Panc1 (cell line): ENCODE results near the gene PBX1. TPM values are rescaled to one million over a fixed set of nuclear protein-coding genes. Genes with fewer than 3 reads are reported as not detected.

Experiments
- ATAC-seq: fragments of 200-7000 bp; cut with Tn5 transposase; 2 replicates; pipeline ENCODE4 v1.9.1; 2020; ENCODE audit warnings: mild to moderate bottlenecking, moderate library complexity
- BruUV-seq: library from RNA; stranded (reverse); fragments of 400-500 nt; replicated peaks from 2 replicates; lab custom pipeline; 2021; lab: Mats Ljungman, UMichigan
- CTCF ChIA-PET: fragments of 300-600 bp; sonication (Branson Sonifier 250); formaldehyde crosslinking; loops from one replicate; lab custom pipeline; 2022; ENCODE audit warnings: antibody characterized with exemption; lab: Charles Lee
- POLR2A ChIA-PET: fragments of 300-600 bp; sonication (Branson Sonifier 250); formaldehyde crosslinking; loops from one replicate; lab custom pipeline; 2022; ENCODE audit warnings: antibody characterized with exemption; lab: Charles Lee
- DNase-seq: peaks from one replicate; pipeline ENCODE4 v3.0.0-alpha.2; 2010; ENCODE audit warnings: low read depth, low spot score
- H3K27ac ChIP-seq: 2 replicates; pipeline ENCODE4 v1.5.1; 2011; ENCODE audit warnings: mild to moderate bottlenecking, low read length, inconsistent platforms
- H3K27me3 ChIP-seq: fragments of 200-500 bp; sonication (Bioruptor generic); 2 replicates; pipeline ENCODE4 v1.6.0; 2014; ENCODE audit warnings: low read length, inconsistent platforms; ENCODE audit not compliant: control insufficient read depth, insufficient read depth
- H3K36me3 ChIP-seq: fragments of 200-500 bp; sonication (Bioruptor generic); 2 replicates; pipeline ENCODE4 v1.5.1; 2014; ENCODE audit warnings: inconsistent platforms, mild to moderate bottlenecking, low read length, moderate library complexity; ENCODE audit not compliant: control insufficient read depth, insufficient read depth
- H3K4me1 ChIP-seq: 2 replicates; pipeline ENCODE4 v1.5.1; 2011; ENCODE audit warnings: inconsistent platforms, mild to moderate bottlenecking, low read length, moderate library complexity; ENCODE audit not compliant: control insufficient read depth, insufficient read depth
- H3K4me3 ChIP-seq, 2 experiments: 2 replicates each; pipeline ENCODE4 v1.5.1; 2011 to 2012; ENCODE audit warnings: low read depth in 2 of 2, low read length in 2 of 2, mild to moderate bottlenecking in 2 of 2, inconsistent platforms in 1 of 2, moderate library complexity in 1 of 2
- H3K9me3 ChIP-seq: fragments of 200-500 bp; sonication (Bioruptor generic); 2 replicates; pipeline ENCODE4 v1.5.1; 2014; ENCODE audit warnings: low read depth, mild to moderate bottlenecking, inconsistent platforms, low read length, moderate library complexity; ENCODE audit not compliant: control insufficient read depth, insufficient read depth
- POLR2AphosphoS5 ChIP-seq: IDR thresholded peaks from 2 replicates; pipeline ENCODE4 v1.6.1; 2012; ENCODE audit warnings: mild to moderate bottlenecking, low read depth, low read length, moderate library complexity
- SIN3A ChIP-seq: IDR thresholded peaks from 2 replicates; pipeline ENCODE4 v1.6.1; 2012; ENCODE audit warnings: low read depth, mild to moderate bottlenecking, low read length, moderate library complexity, borderline replicate concordance; ENCODE audit not compliant: insufficient read depth
- TCF7L2 ChIP-seq: IDR thresholded peaks from 2 replicates; pipeline ENCODE4 v1.6.1; 2011; ENCODE audit warnings: mild to moderate bottlenecking, low read depth, low read length, inconsistent platforms
- in situ Hi-C: cut with HindIII; loops from 2 replicates; pipeline ENCODE4 v1.10.0; 2016; ENCODE audit warnings: low sequenced_read_pairs, low pct_unique_long_range_greater_than_20kb
- intact Hi-C: fragments of 100-400 bp; cut with micrococcal nuclease; formaldehyde crosslinking; loops from one replicate; pipeline ENCODE4 v1.10.0; 2022; ENCODE audit not compliant: unreplicated experiment
- total RNA-seq: library from RNA; stranded (reverse); gene quantifications from one replicate; pipeline ENCODE4 v1.2.1, GENCODE V29; 2021; ENCODE audit not compliant: unreplicated experiment
- TF ChIP-seq, protein P1 (sequence below): fragments of 450-650 bp; IDR thresholded peaks from 2 replicates; pipeline ENCODE4 v1.5.1; 2017; ENCODE audit warnings: mild to moderate bottlenecking
- TF ChIP-seq, protein P2 (sequence below), 2 experiments: IDR thresholded peaks; 2 replicates each; pipeline ENCODE4 v1.6.1; 2011 to 2012; ENCODE audit warnings: low read depth in 2 of 2, control low read depth in 1 of 2, low read length in 1 of 2, mild to moderate bottlenecking in 1 of 2, moderate library complexity in 1 of 2; ENCODE audit not compliant: insufficient read depth in 1 of 2

PBX1 gene
- total RNA-seq, 1 experiment from 2014 or later, result 2.0 TPM

- Histone ChIP-seq H3K4me3 (no peak overlapping the region), H3K4me1 (no peaks in the 10 kb centered on the region), H3K27me3 (no peaks in the 10 kb centered on the region), H3K9me3 (no peaks in the 10 kb centered on the region), H3K36me3 (no peaks in the 10 kb centered on the region), H3K27ac (no peak overlapping the region)
- DNase-seq (no peak), ATAC-seq (no peak)
- intact Hi-C loops, result no loop called here
- BruUV-seq, result no TSS peak
- in situ Hi-C loops, result no loop called here
- CTCF ChIA-PET, result no interaction called here
- TF ChIP-seq TCF7L2 (no peak), POLR2AphosphoS5 (no peak), SIN3A (no peak)
- TF ChIP-seq, protein P1, sequence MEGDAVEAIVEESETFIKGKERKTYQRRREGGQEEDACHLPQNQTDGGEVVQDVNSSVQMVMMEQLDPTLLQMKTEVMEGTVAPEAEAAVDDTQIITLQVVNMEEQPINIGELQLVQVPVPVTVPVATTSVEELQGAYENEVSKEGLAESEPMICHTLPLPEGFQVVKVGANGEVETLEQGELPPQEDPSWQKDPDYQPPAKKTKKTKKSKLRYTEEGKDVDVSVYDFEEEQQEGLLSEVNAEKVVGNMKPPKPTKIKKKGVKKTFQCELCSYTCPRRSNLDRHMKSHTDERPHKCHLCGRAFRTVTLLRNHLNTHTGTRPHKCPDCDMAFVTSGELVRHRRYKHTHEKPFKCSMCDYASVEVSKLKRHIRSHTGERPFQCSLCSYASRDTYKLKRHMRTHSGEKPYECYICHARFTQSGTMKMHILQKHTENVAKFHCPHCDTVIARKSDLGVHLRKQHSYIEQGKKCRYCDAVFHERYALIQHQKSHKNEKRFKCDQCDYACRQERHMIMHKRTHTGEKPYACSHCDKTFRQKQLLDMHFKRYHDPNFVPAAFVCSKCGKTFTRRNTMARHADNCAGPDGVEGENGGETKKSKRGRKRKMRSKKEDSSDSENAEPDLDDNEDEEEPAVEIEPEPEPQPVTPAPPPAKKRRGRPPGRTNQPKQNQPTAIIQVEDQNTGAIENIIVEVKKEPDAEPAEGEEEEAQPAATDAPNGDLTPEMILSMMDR, result no peak
- TF ChIP-seq, protein P2, sequence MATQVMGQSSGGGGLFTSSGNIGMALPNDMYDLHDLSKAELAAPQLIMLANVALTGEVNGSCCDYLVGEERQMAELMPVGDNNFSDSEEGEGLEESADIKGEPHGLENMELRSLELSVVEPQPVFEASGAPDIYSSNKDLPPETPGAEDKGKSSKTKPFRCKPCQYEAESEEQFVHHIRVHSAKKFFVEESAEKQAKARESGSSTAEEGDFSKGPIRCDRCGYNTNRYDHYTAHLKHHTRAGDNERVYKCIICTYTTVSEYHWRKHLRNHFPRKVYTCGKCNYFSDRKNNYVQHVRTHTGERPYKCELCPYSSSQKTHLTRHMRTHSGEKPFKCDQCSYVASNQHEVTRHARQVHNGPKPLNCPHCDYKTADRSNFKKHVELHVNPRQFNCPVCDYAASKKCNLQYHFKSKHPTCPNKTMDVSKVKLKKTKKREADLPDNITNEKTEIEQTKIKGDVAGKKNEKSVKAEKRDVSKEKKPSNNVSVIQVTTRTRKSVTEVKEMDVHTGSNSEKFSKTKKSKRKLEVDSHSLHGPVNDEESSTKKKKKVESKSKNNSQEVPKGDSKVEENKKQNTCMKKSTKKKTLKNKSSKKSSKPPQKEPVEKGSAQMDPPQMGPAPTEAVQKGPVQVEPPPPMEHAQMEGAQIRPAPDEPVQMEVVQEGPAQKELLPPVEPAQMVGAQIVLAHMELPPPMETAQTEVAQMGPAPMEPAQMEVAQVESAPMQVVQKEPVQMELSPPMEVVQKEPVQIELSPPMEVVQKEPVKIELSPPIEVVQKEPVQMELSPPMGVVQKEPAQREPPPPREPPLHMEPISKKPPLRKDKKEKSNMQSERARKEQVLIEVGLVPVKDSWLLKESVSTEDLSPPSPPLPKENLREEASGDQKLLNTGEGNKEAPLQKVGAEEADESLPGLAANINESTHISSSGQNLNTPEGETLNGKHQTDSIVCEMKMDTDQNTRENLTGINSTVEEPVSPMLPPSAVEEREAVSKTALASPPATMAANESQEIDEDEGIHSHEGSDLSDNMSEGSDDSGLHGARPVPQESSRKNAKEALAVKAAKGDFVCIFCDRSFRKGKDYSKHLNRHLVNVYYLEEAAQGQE (IDR thresholded peaks at IDR 0.05; ENCODE audit: insufficient read depth in 1 of 2, low read depth in 2 of 2, low read length in 1 of 2), result no peak
- POLR2A ChIA-PET, result no interaction called here
These were observed 305.2 kb downstream of the PBX1 start for GRCh38 chr1:164864161-164864560.

GRCh38 chr1:164865385-164865784 is 306.4 kb downstream of the PBX1 start:
- H3K27ac ChIP-seq, result no peak overlapping the region
- in situ Hi-C loops (no loop called here), intact Hi-C loops (no loop called here)
- BruUV-seq, result no TSS peak
- CTCF ChIA-PET, result no interaction called here
- no peaks in the 10 kb centered on the region for H3K4me1 ChIP-seq
- H3K9me3 ChIP-seq, result no peaks in the 10 kb centered on the region
- no peak overlapping the region for H3K4me3 ChIP-seq
- no peak for TF ChIP-seq POLR2AphosphoS5
- no peak for TF ChIP-seq TCF7L2
- TF ChIP-seq SIN3A, result no peak
- TF ChIP-seq, protein P1, result no peak
- TF ChIP-seq, protein P2 (IDR thresholded peaks at IDR 0.05; ENCODE audit: insufficient read depth in 1 of 2, low read depth in 2 of 2, low read length in 1 of 2), result no peak
- DNase-seq (no peak), ATAC-seq (no peak)
- no peaks in the 10 kb centered on the region for H3K36me3 ChIP-seq
- no peaks in the 10 kb centered on the region for H3K27me3 ChIP-seq
- POLR2A ChIA-PET, result no interaction called here
